ENCODE results near the gene NRN1.

Gene NRN1

DNA sequence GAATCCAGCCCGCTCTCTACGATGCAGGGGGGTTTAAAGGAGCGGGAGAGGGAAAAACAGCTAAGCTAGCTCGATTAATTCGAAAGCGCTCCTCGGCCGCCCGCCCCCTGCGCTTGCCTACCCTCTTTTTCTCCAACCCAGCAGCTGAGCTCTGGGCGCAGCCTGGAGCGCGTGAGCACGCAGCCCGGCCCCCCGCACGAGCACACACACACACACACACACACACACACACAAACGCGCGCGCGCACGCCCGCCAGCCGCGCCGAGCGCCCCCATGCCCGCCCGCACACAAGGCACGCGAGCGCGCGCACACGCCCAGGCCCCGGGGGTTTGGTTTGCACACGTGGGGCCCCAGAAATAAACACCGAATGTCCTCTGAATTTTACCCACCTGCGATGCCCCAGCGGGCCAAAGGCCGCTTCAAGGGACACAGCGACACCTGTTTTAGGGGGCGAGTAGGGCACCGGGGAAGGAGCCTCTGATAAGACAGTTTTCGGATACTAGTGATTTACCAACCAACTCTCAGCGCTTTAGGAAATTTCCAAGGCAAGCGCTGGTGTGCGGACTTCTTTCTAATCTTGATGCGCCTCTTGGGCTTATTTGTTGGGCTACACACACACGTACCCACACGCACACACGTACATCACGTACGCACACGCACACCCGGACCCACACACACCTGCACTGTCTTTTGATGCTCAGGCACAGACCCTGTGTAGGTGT lies 802 bp upstream of the NRN1 start:
- H3K4me3 ChIP-seq (ENCODE audit: low read depth, low read length), result no peak overlapping the region

GRCh38 chr6:6006006-6006427 lies 708 bp downstream of the NRN1 start:
- TF ChIP-seq, protein P1, sequence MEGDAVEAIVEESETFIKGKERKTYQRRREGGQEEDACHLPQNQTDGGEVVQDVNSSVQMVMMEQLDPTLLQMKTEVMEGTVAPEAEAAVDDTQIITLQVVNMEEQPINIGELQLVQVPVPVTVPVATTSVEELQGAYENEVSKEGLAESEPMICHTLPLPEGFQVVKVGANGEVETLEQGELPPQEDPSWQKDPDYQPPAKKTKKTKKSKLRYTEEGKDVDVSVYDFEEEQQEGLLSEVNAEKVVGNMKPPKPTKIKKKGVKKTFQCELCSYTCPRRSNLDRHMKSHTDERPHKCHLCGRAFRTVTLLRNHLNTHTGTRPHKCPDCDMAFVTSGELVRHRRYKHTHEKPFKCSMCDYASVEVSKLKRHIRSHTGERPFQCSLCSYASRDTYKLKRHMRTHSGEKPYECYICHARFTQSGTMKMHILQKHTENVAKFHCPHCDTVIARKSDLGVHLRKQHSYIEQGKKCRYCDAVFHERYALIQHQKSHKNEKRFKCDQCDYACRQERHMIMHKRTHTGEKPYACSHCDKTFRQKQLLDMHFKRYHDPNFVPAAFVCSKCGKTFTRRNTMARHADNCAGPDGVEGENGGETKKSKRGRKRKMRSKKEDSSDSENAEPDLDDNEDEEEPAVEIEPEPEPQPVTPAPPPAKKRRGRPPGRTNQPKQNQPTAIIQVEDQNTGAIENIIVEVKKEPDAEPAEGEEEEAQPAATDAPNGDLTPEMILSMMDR (conservative IDR thresholded peaks at IDR 0.05; ENCODE audit: low read depth, low read length), result no peak
- no peak for DNase-seq (ENCODE audit: low read depth)
- H3K4me3 ChIP-seq (ENCODE audit: low read depth, low read length), result no peak overlapping the region

More for the DNA sequence above, 802 bp upstream of the NRN1 start:
- TF ChIP-seq, protein P1 (conservative IDR thresholded peaks at IDR 0.05; ENCODE audit: low read depth, low read length), result no peak
- DNase-seq (ENCODE audit: low read depth), result no peak

GRCh38 chr6:6005051-6006005 lies 1.4 kb downstream of the NRN1 start:
- TF ChIP-seq, protein P1 (conservative IDR thresholded peaks at IDR 0.05; ENCODE audit: low read depth, low read length), result no peak
- no peak overlapping the region for H3K4me3 ChIP-seq (ENCODE audit: low read depth, low read length)

GRCh38 chr6:6004390-6004995 lies 2.2 kb downstream of the NRN1 start:
- DNase-seq (ENCODE audit: low read depth), result no peak
- H3K4me3 ChIP-seq (ENCODE audit: low read depth, low read length), result no peak overlapping the region
- TF ChIP-seq, protein P1 (conservative IDR thresholded peaks at IDR 0.05; ENCODE audit: low read depth, low read length), result no peak

More at GRCh38 chr6:6005051-6006005, 1.4 kb downstream of the NRN1 start:
- no peak for DNase-seq (ENCODE audit: low read depth)

DNA sequence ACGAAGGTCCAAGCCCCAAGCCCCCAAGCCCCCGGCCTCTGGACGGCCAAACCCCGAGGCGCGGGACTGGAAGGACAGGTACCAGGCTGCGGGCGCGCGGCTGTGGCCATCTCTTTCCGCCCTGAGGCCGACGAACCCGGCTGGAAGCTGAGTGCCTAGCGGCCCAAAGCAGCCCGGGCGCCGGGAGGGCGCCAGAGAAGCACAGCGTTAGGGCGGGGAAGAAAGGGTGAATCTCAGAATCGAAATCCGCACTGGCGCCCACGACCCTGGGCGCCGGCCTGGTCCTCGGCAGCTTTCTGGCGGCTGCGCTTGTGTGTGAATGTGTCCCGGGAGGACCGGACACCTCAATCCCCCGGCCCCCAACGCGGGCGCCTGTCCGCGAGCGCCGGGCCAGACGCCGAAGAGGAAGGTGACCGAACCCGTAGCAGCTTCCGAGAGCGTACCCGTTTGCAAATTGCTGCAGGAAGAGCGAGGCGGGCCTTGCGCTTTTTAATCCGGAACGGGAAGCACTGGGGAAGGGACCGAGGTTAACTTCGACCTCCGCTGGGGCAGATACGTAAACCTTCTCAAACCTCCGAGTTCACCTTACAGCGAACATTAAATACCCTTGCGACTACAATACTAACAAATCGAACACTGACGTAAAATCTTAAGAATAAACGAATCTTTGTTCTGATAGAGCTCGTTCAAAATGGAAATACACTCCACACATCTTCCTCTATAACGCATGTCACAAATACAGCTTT lies 2.9 kb downstream of the NRN1 start:
- TF ChIP-seq, protein P1 (conservative IDR thresholded peaks at IDR 0.05; ENCODE audit: low read depth, low read length), result no peak
- no peak for DNase-seq (ENCODE audit: low read depth)
- H3K4me3 ChIP-seq (ENCODE audit: low read depth, low read length), result no peak overlapping the region

DNA sequence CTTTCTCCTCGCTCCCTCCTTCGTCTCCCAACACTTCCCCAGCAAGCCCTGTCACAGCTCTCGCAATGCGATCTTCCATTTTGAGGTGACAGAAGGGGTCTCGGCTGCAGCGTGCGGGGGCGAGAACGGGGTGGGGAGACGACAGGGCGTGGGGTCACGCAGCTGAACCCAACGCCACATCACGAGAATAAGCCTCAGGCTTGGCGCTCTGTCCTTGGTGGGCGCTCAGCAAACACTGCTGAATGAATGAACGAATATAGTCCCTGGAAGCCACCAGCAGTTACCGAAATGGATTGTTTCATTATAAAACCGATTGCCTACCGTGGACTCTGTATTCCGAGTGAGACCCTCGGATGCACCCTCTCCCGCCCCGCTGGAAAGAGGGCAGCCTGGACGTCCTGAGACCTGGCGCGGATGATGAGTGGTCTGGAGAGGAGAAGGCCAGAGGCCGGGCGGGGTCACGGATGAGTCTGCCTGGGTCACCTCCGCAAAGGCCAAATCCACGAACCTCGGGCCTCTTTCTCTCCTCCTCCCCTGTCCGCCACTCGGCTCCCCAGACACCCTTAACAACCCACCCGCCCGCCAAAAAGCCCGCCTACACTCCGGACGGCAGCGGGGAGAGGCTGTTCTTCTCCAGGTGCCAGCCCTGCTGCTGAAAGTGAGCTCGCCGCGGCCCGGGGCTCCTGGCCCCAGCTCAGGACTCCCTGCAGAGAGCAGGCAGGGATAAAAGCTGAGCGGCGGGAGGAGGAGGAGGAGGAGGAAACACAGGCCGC lies 3.7 kb downstream of the NRN1 start:
- no peak overlapping the region for H3K4me3 ChIP-seq (ENCODE audit: low read depth, low read length)
- TF ChIP-seq, protein P1 (conservative IDR thresholded peaks at IDR 0.05; ENCODE audit: low read depth, low read length), result no peak
- no peak for DNase-seq (ENCODE audit: low read depth)
